GM18505 (cell line): ENCODE measurements around the gene ZWILCH.

Experiments
- ATAC-seq: cut with Tn5 transposase; IDR thresholded peaks from one replicate; pipeline ENCODE4 v1.9.1; 2021; ENCODE audit not compliant: unreplicated experiment
- POLR2A ChIP-seq: IDR thresholded peaks from 4 replicates; pipeline ENCODE4 v1.6.1; 2011; ENCODE audit warnings: borderline replicate concordance; ENCODE audit not compliant: insufficient read depth, insufficient read length; ENCODE audit errors: extremely low read depth

ZWILCH gene

DNA sequence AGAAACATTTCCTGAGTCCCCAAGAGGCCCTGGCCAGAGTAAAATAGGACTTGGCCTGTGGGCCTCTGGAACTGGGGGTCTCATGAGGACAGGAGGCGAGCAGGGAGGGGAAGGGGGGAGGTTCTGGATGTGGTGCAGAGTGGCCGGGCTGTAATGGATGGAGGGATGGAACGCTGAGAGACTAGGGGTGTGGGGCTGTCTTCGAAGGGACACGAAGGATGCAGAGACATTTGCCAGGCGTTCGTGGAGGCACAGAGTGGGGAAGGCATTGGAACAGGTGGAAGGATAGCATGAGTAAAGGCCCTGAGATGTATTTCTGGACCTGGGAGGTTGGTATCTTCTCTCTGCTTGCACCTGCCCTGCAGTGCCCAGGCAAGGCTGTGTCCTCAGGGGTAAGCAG, 62.8 kb downstream of the ZWILCH start:
- no peak for TF ChIP-seq POLR2A
- ATAC-seq = no peak

DNA sequence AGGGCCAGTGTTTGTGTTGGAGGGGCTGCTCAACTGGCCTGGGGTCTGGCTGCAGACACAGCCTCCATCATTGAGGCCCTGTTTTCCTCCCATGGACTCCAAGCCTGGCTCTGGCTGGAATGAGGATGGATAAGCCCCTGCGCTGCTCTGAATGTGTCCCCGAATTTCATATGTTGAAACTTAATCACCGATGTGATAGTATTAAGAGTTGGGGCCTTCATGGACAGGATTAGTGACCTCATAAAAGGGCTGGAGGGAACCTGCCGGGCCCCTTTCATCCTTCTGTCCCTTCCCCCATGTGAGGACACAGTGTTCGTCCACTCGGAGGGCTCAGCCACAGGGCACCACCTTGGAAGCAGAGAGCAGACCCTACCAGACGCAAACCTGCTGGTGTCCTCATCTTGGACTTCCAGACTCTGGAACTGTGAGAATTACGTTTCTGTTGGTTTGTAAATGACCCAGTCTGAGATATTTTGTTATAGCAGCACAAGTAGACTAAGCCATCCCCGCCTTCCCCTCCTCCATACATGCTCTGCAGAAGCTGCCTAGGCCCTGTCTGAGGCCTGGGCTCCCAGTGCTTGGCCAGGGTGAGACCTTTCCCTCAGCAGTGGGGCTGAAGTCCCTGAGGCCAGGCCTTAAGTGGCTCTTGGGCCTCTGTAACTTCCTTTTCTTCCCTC, 64.5 kb downstream of the ZWILCH start:
- no peak for TF ChIP-seq POLR2A
- no peak for ATAC-seq

DNA sequence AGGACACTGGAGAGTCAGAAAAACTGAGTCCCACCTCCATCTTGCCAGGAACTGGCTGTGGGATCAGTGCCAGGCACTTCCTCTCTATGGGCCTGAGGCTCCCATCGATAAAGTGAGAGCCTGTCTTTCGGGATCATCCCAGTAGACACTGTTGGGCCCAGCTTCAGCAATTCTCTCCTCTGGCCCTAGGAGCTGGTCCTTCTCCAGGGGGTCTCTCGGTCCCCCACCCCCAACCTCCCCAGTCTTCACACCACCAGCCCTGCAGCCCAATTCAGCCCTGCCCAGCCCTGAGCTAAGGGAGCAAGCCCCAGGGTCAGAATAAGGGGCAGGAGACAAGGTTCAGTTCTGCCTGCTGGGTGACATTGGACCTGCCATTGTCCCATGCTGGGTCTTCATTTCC, 65.2 kb downstream of the ZWILCH start:
- TF ChIP-seq POLR2A = no peak
- ATAC-seq = no peak

DNA sequence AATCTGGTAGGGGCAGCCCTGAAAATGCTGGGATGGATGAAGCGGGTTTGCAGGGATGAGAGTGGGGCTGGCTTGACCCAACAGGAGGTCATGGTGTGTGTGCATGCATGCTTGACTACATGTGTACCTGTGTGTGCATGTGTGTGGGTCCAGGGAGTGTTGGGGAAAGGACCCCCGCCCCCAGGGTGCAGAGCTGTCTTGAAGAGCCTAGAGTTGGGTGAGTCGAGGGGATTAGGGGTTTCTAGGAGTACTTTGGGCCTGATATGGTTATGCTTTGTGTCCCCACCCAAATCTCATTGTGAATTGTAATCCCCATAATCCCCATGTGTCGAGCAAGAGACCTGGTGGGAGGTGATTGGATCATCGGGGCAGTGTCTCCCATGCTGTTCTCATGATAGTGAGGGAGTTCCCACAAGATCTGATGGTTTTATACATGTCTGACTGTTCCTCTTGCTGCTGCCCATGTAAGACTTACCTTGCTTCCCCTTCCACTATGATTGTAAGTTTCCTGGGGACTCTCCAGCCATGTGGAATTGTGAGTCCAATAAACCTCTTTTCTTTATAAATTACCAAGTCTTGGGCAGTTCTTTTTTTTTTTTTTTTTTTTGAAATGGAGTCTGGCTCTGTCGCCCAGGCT, 65.8 kb downstream of the ZWILCH start:
- TF ChIP-seq POLR2A = no peak
- ATAC-seq = no peak

DNA sequence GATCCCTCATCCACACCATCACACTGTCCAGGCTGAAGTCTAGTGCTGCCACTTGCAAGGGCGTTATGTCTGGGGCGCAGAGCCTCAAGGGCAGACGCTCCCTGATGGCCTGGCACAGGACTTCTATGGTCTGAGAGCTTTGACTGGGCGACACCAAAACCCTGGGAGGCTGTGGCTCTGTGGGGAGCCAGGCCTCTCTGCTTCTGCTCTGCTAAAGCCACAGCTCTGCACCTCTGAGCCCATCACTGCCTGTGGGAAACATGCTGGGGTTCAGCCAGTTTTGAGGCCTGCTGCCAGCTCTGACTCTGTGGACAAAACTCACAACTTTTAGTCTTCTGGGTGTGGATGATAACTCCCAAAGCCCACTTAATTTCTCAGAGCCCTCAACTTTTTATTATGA, 67.0 kb downstream of the ZWILCH start:
- TF ChIP-seq POLR2A = no peak
- no peak for ATAC-seq

DNA sequence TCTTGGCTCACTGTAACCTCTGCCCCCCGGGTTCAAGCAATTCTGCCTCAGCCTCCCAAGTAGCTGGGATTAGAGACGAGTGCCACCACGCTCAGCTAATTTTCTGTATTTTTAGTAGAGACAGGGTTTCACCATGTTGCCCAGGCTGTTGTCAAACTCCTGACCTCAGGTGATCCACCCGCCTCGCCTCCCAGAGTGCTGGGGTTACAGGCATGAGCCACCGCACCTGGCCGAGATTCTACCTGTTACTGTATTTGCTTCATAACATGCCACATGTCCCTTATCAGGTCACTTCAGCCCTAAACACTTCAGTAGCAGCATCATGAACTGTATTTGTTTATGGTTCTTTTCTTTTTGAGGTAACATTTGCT, 68.2 kb downstream of the ZWILCH start:
- no peak for ATAC-seq
- TF ChIP-seq POLR2A = no peak

DNA sequence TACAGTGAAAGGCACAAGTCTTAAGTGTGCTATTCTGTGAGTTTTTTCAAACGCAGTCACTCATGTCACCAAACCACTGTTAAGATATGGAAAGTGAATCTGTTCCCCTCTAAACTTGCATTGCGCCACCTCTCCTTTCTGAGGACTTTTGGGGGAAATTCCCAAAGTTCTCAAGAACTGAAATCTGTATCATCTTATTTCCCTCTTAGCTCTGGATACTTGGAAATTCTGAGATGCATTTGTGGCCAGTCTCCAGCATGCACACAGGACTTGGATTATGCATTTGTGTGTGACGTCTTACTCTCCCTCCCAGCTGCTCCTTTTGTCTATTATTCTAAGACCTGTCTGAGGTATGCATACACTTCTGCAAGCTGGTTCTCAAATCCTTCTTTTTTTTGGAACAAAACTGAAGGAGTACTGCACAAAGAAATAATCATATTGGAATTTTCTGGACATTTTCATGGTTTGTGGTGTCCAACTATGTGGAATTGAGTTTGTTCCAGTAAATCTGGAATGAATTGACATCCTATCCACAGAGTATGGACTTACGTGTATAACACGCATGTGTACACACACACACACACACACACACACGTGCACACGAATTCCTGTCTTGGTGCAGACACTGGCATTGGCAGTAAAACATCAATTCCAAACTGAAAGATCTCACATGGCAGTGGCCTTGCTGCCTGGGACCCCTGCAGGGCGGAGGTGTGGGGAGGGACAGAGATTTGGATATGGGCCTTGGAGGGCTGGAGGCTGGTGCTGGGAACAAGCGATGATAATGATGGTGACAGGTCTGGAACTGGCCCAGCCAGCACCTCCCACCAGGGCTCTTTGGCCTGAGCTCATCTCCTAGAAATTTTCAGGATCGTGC, 68.8 kb downstream of the ZWILCH start:
- ATAC-seq = no peak
- no peak for TF ChIP-seq POLR2A

DNA sequence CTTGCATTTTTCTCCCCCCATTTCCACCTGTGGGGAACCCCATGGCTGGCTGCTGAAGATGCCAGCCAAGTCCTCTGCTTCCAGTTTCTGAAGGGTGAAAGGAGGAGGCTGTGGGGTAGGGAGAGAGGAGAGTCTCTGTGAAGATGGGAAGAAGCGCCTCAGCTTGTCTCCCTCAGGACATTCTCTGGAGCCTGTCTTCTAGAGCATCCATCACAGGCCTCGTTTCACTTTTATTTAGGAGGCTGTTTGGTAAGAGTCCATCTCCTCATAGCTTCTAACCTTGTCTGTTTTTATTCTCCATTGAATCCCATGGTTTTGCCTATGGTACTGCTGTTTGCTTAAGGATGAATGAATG, 69.4 kb downstream of the ZWILCH start:
- no peak for TF ChIP-seq POLR2A
- no peak for ATAC-seq

DNA sequence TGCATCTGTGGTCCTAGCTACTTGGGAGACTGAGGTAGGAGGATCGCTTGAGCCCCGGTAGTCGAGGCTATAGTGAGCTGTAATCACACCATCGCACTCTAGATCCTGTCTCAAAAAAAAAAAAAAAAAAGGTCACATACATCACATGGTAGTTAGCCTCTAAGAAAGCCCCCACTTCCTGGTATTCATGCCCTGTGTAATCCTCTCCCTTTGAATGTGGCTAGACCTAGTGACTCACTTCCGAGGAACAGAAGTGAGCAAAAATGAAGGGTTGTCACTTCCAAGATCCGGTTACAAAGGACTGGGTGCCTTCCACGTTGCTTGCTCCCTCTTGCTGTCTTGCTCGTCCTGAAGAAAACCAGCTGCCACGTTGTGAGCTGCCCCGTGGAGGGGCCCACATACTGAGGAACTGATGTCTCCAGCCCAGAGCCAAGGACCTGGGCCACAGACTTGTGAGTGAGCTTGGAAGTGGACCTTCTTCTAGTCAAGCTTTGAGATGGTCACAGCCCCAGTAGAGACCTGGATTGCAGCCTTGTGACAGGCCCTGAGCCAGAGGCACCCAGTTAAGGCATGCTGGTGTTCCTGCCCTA, 73.3 kb downstream of the ZWILCH start:
- no peak for TF ChIP-seq POLR2A
- no peak for ATAC-seq

DNA sequence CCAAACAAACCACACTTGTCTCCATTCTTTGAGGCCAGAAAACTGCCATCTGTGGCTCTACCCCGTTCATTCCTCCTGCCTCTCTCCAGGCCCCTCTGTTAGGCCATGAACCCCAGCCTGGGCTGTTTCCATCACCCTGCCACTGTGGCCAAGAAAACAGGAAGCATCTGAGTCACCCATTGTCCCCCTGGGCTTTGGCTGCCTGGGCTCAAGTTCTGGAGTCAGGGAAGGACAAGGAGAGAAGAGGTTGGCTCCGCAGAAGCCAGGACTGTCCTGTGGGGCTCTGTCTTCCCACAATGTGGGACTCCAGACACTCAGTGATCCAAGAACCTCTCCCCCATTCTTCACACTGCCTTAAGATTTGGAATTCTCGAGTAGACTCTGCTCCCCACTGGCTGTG, 75.5 kb downstream of the ZWILCH start:
- TF ChIP-seq POLR2A = no peak
- no peak for ATAC-seq

DNA sequence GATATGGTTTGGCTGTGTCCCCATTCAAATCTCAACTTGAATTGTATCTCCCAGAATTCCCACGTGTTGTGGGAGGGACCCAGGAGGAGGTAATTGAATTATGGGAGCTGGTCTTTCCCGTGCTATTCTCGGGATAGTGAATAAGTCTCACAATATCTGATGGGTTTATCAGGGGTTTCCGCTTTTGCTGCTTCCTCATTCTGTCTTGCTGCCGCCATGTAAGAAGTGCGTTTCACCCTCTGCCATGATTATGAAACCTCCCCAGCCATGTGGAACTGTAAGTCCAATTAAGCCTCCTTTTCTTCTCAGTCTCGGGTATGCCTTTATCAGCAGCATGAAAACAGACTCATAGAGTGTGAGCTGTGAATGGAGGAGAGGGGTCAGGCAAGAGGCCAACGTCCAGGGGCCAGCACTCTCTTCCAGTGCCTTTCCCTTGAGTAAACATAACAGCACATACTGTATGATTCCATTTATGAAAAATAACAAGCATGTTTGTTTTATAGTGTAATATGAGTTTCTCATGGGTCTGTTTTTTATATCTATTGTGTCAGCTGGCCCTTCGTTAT, 76.9 kb downstream of the ZWILCH start:
- no peak for TF ChIP-seq POLR2A
- no peak for ATAC-seq

DNA sequence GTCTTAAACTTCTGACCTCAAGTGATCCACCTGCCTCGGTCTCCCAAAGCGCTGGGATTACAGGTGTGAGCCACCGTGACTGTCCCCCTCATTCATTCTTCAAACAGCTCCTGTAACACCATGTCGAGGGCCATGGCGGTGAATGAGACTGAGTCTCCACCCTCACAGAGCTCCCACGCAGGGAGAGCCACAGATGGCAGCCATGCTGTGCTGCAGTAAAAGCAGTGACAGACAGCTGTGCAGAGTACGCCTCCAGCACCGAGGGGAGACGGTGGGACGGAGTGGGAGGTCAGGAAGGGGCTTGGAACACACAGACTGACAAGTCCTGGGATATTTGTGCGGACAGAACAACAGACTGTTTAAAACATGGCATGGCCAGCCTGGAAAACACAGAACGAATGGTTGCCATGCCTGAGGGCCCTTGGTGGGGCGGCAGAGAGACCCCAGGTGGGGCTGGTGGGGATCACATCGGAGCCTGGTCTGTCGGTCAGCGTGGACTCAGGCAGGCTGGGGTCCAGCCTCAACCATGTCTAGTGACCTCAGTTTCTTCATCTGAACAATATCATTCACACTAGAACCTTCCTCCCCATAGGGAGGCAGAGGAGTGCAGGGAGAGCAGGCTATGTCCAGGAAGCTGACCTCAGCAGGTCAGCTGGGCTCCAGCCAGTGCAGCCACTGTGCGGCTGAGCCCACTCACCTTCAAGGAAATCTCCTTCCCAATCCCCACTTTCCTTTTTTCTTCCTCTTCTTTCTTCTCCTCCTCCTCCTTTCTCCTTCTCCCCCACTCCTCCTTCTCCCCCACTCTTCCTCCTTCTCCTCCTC, 81.2 kb downstream of the ZWILCH start:
- TF ChIP-seq POLR2A = no peak
- no peak for ATAC-seq
